Embryonic facial prominence (tissue), 1 donor: ENCODE data around the gene PLEKHG1.
A peak's percentile ranks its signal among the peaks of the same experiment; 100 is the strongest.

Source experiments
- DNase-seq: peaks from one replicate; pipeline ENCODE4 v3.0.0-alpha.2; 2016; ENCODE audit errors: extremely low spot score

The PLEKHG1 gene

GRCh38 chr6:150589852-150590251 is 9.8 kb upstream of the PLEKHG1 start:
- DNase-seq, result no peak

- DNase-seq, result no peak
Measured at GRCh38 chr6:150590446-150590845, 9.2 kb upstream of the PLEKHG1 start.

DNA sequence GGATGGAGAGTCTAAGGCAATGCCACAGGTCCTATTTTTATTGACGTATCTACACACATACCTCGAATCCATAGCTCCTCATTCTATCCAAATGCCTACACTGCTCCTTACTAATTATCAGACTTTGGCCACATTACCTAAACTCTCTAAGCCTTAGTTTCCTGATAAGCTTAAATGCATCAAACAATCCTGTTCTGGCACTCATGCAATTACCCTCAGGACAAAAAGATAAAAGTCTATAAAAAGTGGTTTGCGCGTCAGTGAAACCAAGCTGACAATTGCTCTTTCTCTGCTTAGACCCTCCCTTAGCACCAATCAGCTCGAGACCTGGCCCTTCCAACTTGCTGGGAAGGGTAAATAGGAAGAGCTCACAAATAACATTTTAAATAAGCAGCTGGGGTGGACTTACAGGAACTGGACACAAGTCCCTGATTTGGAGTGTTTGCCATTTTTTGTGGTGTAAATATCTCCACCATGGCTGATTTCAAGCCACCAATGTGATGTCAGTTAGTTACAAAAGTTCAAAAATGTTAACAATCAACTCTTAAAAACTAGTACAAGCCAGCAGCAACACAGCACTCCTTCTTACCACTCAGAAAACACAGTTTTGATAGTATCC is 7.2 kb upstream of the PLEKHG1 start:
- no peak for DNase-seq

GRCh38 chr6:150593119-150593518 is 6.6 kb upstream of the PLEKHG1 start:
- no peak for DNase-seq

- no peak for DNase-seq
Measured at GRCh38 chr6:150596439-150596838, 3.2 kb upstream of the PLEKHG1 start.

DNA sequence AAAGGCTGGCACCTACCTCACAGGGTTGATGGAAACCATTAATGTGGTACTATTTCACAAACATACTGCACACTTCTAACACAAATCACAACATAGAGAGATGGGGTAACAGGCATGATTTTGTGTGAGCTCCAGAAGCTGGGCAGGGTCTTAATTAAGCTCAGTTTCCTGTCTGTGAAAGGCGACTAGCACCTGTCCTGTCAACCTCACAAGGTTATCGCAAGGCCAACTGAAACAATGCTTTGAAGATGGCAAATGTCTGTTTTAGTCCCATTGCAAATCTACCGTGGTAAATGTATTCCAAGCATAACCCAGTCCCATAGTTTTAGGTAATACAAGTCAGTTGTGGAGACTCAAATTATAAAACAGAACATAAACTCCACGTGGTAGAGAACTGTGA is 1.3 kb upstream of the PLEKHG1 start:
- no peak for DNase-seq

DNA sequence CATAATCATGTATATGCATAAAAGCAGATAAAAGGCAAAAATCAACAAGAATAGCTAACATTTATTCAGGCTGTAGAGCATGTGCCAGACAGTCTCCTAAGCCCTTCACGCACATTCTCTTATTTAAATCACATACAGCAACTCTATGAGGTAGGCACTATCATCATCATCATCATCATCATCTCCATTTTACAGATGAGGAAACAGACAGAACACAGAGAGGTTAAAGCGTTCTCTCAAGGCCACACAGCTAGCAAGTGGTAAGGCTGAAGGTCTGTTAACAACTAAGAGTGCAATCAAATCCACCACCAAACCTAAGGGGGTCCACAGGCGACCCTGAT is 857 bp upstream of the PLEKHG1 start:
- no peak for DNase-seq

DNA sequence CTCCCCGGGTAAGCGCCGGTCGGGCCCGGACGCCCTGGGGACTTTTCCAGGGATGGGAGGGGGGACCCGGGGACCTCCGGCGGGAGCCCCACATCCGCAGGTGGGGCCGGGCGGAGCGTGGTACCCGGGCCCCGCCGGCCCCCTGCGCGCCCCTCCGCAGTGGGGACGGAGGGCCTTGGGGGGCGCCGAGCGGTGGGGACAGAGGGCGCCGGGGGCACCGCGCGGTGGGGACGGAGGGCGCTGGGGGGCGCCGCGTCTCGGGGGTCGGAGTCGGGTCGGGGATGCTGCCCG is 270 bp downstream of the PLEKHG1 start:
- DNase-seq, result no peak

- DNase-seq, result peak; percentile 52
Measured at GRCh38 chr6:150600301-150601017, 774 bp downstream of the PLEKHG1 start.

GRCh38 chr6:150601439-150601838 is 1.8 kb downstream of the PLEKHG1 start:
- DNase-seq, result no peak

- no peak for DNase-seq
Measured at GRCh38 chr6:150603176-150603575, 3.5 kb downstream of the PLEKHG1 start.

DNA sequence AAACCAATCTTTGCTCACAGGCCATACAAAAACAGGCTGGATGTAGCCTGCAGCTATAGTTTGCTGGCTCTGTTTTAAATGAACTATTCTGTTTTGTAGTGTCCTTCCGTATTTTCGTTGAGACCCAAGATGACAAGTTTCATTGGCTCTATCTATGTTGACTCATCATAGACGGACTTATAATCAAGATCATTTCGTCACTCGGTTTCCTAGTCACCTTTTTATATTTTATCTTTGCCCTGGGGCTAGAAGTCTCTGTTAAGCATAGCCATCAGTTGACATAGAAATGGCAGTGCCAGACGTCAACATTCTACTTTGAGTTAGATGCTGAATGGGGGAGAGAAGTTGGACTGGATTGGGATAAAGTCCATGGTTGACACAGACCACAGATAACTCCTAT is 4.8 kb downstream of the PLEKHG1 start:
- no peak for DNase-seq

DNA sequence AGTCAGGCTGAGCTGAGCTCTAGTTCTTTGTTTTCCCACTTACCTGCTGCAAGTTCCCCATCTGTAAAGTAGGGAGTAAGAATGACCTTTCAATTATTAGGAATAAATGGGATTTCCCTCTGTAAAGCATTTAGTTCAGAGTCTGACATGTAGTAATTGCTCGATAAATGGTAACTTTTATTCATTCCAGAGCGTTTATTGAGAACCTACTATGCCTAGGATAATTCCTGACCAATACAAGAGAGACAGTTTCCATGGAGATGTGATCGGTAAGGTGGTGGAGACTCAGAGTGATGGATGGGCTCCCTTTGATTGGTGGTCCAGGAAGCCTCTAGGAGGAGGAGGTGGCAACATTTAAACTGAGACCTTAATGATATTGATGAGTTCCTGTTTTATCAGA is 5.6 kb downstream of the PLEKHG1 start:
- DNase-seq, result no peak

DNA sequence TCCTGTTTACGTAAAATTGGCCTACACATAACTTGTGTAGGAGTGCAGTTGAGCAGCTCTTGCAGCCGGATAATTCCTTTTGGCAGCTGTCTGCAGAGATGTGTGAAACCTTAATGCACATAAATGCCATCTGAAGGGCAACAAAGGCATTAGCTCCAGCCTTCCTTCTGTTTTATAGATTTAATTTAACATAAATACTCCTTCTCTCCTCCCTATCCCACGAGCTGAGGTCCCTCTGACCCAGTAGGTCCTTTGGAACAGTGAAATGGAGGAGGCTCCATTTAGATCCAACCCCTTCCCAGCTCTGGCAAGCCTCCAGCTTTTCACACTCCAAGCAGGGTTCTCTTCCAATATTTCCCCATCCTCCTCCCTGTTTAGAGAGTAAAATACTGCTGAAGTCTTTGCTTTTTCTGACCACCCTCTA is 6.5 kb downstream of the PLEKHG1 start:
- peak; percentile 21 for DNase-seq

- no peak for DNase-seq
Measured at GRCh38 chr6:150606647-150607328, 7.1 kb downstream of the PLEKHG1 start.

DNA sequence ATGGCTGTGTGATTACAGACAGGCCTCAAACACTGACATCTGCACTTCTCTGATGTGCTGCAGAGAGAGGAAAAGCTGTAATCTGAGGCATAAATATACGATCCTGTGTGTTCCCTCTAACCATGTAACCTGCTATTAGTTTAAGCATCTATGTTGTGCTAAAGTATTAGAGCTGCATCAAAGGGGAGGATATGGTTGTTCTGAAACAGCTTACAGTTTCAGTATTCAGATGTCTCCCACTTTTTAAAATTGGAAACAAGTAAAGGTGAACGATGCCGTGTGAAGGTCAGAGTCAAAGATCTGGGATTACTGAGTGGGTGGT is 7.6 kb downstream of the PLEKHG1 start:
- no peak for DNase-seq

DNA sequence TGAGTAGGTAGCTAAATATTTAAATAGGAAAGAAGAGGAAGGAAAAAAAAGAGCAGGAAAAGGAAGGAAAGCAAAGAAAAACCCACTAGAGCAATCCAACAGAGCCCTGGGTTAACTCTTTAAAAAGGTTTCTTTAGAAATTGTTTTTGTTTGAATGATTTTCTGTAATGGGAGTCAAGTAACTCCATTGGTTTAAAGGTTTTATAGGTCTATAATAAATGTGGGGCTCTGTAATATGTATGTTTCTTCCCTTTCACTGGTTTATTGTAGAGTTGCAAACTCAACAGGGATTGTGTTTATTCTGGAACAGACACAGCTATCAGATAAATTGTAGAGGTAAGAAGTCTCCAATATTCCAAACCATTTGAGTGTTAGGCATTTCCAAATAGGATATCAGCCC is 10.9 kb downstream of the PLEKHG1 start:
- no peak for DNase-seq

GRCh38 chr6:150613269-150613668 is 13.6 kb downstream of the PLEKHG1 start:
- DNase-seq, result no peak

GRCh38 chr6:150615967-150616366 is 16.3 kb downstream of the PLEKHG1 start:
- DNase-seq, result no peak

DNA sequence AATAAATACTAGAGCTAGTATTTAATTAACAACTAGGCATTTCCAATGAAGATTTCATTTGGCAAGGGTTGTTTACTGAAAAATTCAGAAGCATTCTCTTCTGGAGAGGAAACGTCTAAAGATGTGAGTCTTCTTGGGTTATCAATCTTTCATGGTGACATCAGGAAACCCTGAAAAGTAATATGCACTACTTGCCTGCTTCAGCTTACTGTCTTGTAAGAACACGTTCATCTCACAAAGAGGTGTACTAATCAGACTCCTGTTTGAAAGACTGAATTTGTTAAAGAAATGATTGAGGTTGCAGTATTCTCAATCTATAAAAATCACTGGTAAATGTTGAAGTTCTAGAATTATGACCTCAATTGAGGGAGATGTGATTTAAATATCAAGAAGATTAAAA is 16.9 kb downstream of the PLEKHG1 start:
- no peak for DNase-seq

DNA sequence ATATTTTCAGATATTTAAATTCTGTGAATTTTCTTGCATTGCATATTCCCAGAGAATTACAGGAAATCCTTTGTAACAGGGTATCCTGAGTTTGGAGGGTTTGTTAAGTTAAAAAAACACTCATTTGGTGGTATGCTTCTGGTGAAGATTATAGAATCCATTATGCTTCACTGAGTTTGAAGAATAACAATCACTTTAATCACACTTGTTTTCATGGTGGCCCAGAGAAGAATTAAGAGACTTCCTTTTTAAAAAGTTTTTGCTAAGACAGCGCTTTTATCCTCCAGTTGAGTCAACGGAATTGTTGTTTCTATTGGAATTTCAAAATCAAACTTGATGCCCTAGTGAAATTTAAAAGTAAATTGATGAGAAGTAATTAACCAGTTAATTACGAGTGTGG is 17.4 kb downstream of the PLEKHG1 start:
- DNase-seq, result no peak

DNA sequence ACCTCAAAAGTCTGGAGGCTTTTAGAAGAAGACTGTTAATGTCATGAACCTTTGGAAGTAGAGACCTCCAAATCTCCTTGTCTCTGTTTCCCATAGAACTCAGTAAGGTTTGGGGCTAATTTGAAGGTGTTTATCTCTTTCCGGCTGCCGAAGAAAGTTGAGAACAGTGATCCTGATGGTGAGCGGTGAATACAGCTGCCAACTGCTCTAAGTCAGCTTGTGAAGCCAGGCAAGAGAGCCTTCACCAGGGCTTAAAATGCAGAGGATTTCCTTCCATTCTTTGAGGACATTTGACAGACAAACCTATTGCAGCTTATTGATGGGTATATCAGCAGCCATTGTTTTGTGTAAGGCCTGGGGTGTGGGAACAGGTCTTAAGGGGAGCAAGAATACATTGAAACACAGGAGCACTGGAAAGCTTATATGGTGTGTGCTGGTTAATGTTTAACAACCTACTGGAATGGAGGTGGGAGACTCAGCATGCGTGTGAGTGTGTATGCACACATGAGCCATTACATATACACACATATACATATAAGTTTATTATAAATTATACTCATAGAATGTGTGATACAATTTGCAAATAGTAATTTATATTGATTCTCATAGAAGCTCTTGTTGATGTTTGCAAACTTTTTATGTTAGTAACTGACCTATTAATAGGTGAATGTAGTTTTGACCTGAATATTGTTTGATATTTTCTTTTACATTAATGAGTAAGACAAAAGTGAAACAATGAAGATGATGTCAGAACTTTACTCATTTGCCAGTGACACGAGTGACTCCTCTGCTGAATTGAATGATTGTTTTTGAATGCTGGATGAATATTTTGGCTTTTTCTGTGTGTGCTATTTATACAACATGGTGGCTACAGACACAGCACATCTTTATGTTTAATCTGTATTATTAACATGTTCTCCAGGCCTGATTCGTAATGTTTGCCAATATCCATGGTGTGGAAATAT is 18.1 kb downstream of the PLEKHG1 start:
- no peak for DNase-seq

GRCh38 chr6:150619275-150619674 is 19.6 kb downstream of the PLEKHG1 start:
- DNase-seq, result no peak
